ENCODE results near the gene EME1.

GRCh38 chr17:50363217-50364060 is 9.6 kb upstream of the EME1 start:
- TF ChIP-seq, protein P1, sequence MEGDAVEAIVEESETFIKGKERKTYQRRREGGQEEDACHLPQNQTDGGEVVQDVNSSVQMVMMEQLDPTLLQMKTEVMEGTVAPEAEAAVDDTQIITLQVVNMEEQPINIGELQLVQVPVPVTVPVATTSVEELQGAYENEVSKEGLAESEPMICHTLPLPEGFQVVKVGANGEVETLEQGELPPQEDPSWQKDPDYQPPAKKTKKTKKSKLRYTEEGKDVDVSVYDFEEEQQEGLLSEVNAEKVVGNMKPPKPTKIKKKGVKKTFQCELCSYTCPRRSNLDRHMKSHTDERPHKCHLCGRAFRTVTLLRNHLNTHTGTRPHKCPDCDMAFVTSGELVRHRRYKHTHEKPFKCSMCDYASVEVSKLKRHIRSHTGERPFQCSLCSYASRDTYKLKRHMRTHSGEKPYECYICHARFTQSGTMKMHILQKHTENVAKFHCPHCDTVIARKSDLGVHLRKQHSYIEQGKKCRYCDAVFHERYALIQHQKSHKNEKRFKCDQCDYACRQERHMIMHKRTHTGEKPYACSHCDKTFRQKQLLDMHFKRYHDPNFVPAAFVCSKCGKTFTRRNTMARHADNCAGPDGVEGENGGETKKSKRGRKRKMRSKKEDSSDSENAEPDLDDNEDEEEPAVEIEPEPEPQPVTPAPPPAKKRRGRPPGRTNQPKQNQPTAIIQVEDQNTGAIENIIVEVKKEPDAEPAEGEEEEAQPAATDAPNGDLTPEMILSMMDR (conservative IDR thresholded peaks at IDR 0.05; ENCODE audit: low read depth, low read length): no peak
- TF ChIP-seq POLR2A (IDR thresholded peaks at IDR 0.05; ENCODE audit: low read depth, low read length) (no peak), MXI1 (IDR thresholded peaks at IDR 0.05; ENCODE audit: borderline replicate concordance, low read depth, low read length) (no peak), CHD1 (IDR thresholded peaks at IDR 0.05; ENCODE audit: low read depth, low read length) (no peak), BHLHE40 (IDR thresholded peaks at IDR 0.05; ENCODE audit: low read depth, low read length) (no peak), RAD21 (IDR thresholded peaks at IDR 0.05; ENCODE audit: low read length) (no peak), RFX5 (IDR thresholded peaks at IDR 0.05; ENCODE audit: low read depth, low read length) (no peak), MAZ (IDR thresholded peaks at IDR 0.05; ENCODE audit: borderline replicate concordance, low read depth, low read length) (no peak), SMC3 (IDR thresholded peaks at IDR 0.05; ENCODE audit: low read depth, low read length) (no peak)
- TF ChIP-seq, protein P2, sequence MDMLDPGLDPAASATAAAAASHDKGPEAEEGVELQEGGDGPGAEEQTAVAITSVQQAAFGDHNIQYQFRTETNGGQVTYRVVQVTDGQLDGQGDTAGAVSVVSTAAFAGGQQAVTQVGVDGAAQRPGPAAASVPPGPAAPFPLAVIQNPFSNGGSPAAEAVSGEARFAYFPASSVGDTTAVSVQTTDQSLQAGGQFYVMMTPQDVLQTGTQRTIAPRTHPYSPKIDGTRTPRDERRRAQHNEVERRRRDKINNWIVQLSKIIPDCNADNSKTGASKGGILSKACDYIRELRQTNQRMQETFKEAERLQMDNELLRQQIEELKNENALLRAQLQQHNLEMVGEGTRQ (IDR thresholded peaks at IDR 0.05; ENCODE audit: low read depth, low read length): no peak
